Mucosa of descending colon (tissue), 3 donors: ENCODE measurements around the gene SMARCA4. TPM values are rescaled to one million over a fixed set of nuclear protein-coding genes. Genes with fewer than 3 reads are reported as not detected.
"Not testable (repeated sequence)": the region's sequence is repeated elsewhere in the genome, so short reads cannot be mapped to it uniquely, and the experiment has no call there.

ENCODE experiments used
- ATAC-seq: fragments of 200-7000 bp; cut with Tn5 transposase; one replicate; pipeline ENCODE4 v1.9.1; 2020; ENCODE audit warnings: mild to moderate bottlenecking, moderate library complexity
- DNase-seq, 3 donors: peaks; one replicate each; pipeline ENCODE4 v3.0.0-alpha.2; 2020
- H3K36me3 ChIP-seq: fragments of 200-600 bp; one replicate; pipeline ENCODE4 v1.8.0; 2021; ENCODE audit warnings: low read depth, mild to moderate bottlenecking
- H3K4me1 ChIP-seq: fragments of 200-600 bp; one replicate; pipeline ENCODE4 v1.8.0; 2021; ENCODE audit warnings: low read depth, mild to moderate bottlenecking
- H3K4me3 ChIP-seq: fragments of 200-600 bp; one replicate; pipeline ENCODE4 v1.8.0; 2021; ENCODE audit warnings: mild to moderate bottlenecking
- H3K9me3 ChIP-seq: fragments of 200-600 bp; one replicate; pipeline ENCODE4 v1.8.0; 2021; ENCODE audit warnings: mild to moderate bottlenecking
- intact Hi-C, 2 donors: fragments of 100-400 bp; cut with DNase I in 1 of 2; cut with micrococcal nuclease in 1 of 2; formaldehyde crosslinking; loops; one replicate each; pipeline versions ENCODE4 v1.11.0 to v1.11.1; 2022; cut with DNase I, micrococcal nuclease
- total RNA-seq, 3 donors: library from RNA; stranded (reverse); fragmentation: NEBNext Ultra II Directional in 2 of 3; extraction: Animal tissue kit (Norgen Biotek cat#: 25700) in 2 of 3; gene quantifications; one replicate each; pipeline versions ENCODE4 v1.2.1 to v1.2.4, GENCODE V29; 2021 to 2023
- TF ChIP-seq, protein P1 (sequence below): fragments of 200-600 bp; IDR thresholded peaks from one replicate; pipeline ENCODE4 v1.8.0; 2022; ENCODE audit warnings: antibody characterized with exemption, mild to moderate bottlenecking
- donor health status: DM: no; HTN: no; CAD: no; lungs with moderate emphysema.
- donor health status: DM: no; HTN: no; CAD: no.
- donor health status: DM: no; HTN: yes; CAD: no.

Gene SMARCA4
- total RNA-seq, 3 donors from 2014 or later, result 81.5 to 86.5 (median 86.3) TPM

DNA sequence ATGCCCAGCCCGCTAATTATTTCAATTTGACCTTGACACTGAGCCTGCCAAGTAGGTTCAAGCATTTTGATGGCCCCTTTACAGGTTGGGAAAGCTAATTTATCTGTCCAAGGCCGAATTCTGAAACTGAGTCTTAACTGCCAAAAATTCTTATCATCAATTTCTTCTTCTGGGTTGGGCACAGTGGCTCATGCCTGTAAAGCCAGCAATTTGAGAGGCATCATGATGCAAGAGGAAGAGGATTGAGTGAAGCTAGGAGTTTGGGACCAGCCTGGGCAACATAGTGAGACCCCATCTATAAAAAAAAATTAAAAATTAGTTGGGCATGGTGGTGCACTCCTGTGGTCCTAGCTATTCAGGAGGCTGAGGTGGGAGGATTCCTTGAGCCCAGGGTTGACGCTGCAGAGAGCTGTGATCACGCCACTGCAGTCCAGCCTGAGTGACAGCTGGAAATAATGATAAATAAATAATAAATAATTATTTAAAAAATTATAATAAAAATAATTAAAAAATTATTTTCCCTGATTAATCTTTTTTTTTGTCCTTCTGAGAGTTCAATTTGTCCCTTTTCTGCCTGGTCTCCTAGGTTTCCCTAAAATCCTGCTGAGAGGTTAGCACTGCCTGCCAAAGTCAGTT is 127.2 kb downstream of the SMARCA4 start:
- no peak overlapping the region for H3K4me3 ChIP-seq
- TF ChIP-seq, protein P1, sequence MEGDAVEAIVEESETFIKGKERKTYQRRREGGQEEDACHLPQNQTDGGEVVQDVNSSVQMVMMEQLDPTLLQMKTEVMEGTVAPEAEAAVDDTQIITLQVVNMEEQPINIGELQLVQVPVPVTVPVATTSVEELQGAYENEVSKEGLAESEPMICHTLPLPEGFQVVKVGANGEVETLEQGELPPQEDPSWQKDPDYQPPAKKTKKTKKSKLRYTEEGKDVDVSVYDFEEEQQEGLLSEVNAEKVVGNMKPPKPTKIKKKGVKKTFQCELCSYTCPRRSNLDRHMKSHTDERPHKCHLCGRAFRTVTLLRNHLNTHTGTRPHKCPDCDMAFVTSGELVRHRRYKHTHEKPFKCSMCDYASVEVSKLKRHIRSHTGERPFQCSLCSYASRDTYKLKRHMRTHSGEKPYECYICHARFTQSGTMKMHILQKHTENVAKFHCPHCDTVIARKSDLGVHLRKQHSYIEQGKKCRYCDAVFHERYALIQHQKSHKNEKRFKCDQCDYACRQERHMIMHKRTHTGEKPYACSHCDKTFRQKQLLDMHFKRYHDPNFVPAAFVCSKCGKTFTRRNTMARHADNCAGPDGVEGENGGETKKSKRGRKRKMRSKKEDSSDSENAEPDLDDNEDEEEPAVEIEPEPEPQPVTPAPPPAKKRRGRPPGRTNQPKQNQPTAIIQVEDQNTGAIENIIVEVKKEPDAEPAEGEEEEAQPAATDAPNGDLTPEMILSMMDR, result no peak
- H3K9me3 ChIP-seq, result no peaks in the 10 kb centered on the region
- DNase-seq, result no peak
- H3K36me3 ChIP-seq, result no peaks in the 10 kb centered on the region
- intact Hi-C loops, result no loop called here
- no peak for ATAC-seq
- H3K4me1 ChIP-seq, result peaks cover 23% of the 10 kb centered on the region

DNA sequence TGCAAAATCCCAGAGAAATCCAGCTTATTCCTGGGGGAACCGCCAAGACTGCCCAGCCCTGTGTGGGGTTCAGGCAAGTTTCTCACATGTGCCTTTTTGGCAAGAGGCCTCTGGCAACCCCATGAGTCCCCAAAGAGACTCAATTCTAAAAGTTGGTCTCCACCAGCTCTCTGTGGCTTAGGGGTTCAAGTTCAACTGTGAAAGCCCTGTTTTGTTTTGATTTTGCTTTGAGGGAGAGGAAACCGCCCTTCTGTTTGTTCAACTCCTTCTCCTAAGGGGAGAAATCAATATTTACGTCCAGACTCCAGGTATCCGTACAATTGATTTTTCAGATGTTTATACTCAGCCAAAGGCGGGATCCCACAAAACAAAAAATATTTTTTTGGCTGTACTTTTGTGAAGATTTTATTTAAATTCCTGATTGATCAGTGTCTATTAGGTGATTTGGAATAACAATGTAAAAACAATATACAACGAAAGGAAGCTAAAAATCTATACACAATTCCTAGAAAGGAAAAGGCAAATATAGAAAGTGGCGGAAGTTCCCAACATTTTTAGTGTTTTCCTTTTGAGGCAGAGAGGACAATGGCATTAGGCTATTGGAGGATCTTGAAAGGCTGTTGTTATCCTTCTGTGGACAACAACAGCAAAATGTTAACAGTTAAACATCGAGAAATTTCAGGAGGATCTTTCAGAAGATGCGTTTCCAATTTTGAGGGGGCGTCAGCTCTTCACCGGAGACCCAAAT is 127.8 kb downstream of the SMARCA4 start:
- peaks cover 30% of the 10 kb centered on the region for H3K4me1 ChIP-seq
- H3K4me3 ChIP-seq, result no peak overlapping the region
- H3K36me3 ChIP-seq, result no peaks in the 10 kb centered on the region
- TF ChIP-seq, protein P1, result no peak
- DNase-seq (peak in 1 of 3 donors; percentile 34), ATAC-seq (no peak)
- H3K9me3 ChIP-seq, result no peaks in the 10 kb centered on the region
- intact Hi-C loops, result no loop called here

GRCh38 chr19:11089254-11090013 is 128.6 kb downstream of the SMARCA4 start, which contains the start of gene LDLR:
Gene LDLR, plus strand, starts transcription at chr19:11089463. Its CDS starts 86 bp downstream, at chr19:11089549.
- Histone ChIP-seq H3K4me1 (peaks cover 36% of the 10 kb centered on the region), H3K36me3 (no peaks in the 10 kb centered on the region), H3K4me3 (peak within 1 kb of the TSS; percentile 64), H3K9me3 (no peaks in the 10 kb centered on the region)
- intact Hi-C loops, result loop anchor here in 1 of 2 donors (10.0 kb wide), 1 partner anchor 55 kb away; no protein-coding TSS in a partner anchor
- TF ChIP-seq, protein P1, result no peak
- peak; percentile 89 to 93 (median 90) for DNase-seq
- ATAC-seq, result peak; percentile 69

- peak; percentile 0 for ATAC-seq
- not testable (repeated sequence) for DNase-seq, H3K9me3 ChIP-seq, H3K36me3 ChIP-seq
- intact Hi-C loops, result loop anchor here in 1 of 2 donors (10.0 kb wide), 1 partner anchor 55 kb away; no protein-coding TSS in a partner anchor
- peak overlapping the region; percentile 64 for H3K4me3 ChIP-seq
- peaks cover 40% of the 10 kb centered on the region for H3K4me1 ChIP-seq
Measured at GRCh38 chr19:11090014-11090263, 129.1 kb downstream of the SMARCA4 start.

DNA sequence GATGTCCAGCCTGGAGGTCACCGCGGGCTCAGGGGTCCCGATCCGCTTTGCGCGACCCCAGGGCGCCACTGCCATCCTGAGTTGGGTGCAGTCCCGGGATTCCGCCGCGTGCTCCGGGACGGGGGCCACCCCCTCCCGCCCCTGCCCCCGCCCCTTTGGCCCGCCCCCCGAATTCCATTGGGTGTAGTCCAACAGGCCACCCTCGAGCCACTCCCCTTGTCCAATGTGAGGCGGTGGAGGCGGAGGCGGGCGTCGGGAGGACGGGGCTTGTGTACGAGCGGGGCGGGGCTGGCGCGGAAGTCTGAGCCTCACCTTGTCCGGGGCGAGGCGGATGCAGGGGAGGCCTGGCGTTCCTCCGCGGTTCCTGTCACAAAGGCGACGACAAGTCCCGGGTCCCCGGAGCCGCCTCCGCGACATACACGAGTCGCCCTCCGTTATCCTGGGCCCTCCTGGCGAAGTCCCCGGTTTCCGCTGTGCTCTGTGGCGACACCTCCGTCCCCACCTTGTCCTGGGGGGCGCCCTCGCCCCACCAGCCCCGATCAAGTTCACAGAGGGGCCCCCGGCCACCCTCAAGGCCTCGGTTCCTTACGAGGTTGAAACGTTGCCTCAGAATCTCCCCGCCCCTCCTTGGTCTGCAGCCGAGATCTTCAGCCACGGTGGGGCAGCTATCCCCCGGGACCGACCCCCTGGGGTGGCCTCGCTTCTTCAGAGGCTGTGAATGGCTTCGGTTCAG is 129.6 kb downstream of the SMARCA4 start:
- peak; percentile 79 for ATAC-seq
- TF ChIP-seq, protein P1, result no peak
- H3K36me3 ChIP-seq, result no peaks in the 10 kb centered on the region
- intact Hi-C loops, result loop anchor here in 1 of 2 donors (10.0 kb wide), 1 partner anchor 56 kb away; no protein-coding TSS in a partner anchor
- DNase-seq, result peak; percentile 98 to 100 (median 98)
- peaks cover 45% of the 10 kb centered on the region for H3K4me1 ChIP-seq
- H3K9me3 ChIP-seq, result no peaks in the 10 kb centered on the region
- peak overlapping the region; percentile 64 for H3K4me3 ChIP-seq
